Epithelial cell of esophagus (primary cell): Measurements from ENCODE around the gene PRAC2.

Source experiments
- DNase-seq: peaks from one replicate; pipeline ENCODE4 v3.0.0; 2010; ENCODE audit warnings: low read depth
- H3K4me3 ChIP-seq: 2 replicates; pipeline ENCODE4 v1.5.1; 2011; ENCODE audit warnings: mild to moderate bottlenecking, low read length, control low read depth
- CTCF ChIP-seq: IDR thresholded peaks from 2 replicates; pipeline ENCODE4 v1.5.1; 2011; ENCODE audit warnings: low read depth, mild to moderate bottlenecking, low read length, control low read depth, inconsistent platforms; ENCODE audit not compliant: insufficient read depth; ENCODE audit errors: missing control alignments

The PRAC2 gene

GRCh38 chr17:48717367-48718226 lies 5.4 kb upstream of the PRAC2 start:
- no peak for TF ChIP-seq CTCF
- H3K4me3 ChIP-seq: no peak overlapping the region
- DNase-seq: no peak

GRCh38 chr17:48718227-48718760 lies 4.7 kb upstream of the PRAC2 start:
- no peak overlapping the region for H3K4me3 ChIP-seq
- DNase-seq: no peak
- no peak for TF ChIP-seq CTCF

- H3K4me3 ChIP-seq: no peak overlapping the region
- no peak for TF ChIP-seq CTCF
- DNase-seq: no peak
Measured at GRCh38 chr17:48718761-48719641, 4.0 kb upstream of the PRAC2 start.

GRCh38 chr17:48719642-48720265 lies 3.2 kb upstream of the PRAC2 start:
- DNase-seq: no peak
- no peak overlapping the region for H3K4me3 ChIP-seq
- no peak for TF ChIP-seq CTCF

- no peak overlapping the region for H3K4me3 ChIP-seq
- TF ChIP-seq CTCF: no peak
- DNase-seq: no peak
Measured at GRCh38 chr17:48720266-48721008, 2.5 kb upstream of the PRAC2 start.

GRCh38 chr17:48721009-48721402 lies 2.0 kb upstream of the PRAC2 start:
- no peak overlapping the region for H3K4me3 ChIP-seq
- no peak for DNase-seq
- TF ChIP-seq CTCF: no peak
